ENCODE data around the gene PMM1.

DNA sequence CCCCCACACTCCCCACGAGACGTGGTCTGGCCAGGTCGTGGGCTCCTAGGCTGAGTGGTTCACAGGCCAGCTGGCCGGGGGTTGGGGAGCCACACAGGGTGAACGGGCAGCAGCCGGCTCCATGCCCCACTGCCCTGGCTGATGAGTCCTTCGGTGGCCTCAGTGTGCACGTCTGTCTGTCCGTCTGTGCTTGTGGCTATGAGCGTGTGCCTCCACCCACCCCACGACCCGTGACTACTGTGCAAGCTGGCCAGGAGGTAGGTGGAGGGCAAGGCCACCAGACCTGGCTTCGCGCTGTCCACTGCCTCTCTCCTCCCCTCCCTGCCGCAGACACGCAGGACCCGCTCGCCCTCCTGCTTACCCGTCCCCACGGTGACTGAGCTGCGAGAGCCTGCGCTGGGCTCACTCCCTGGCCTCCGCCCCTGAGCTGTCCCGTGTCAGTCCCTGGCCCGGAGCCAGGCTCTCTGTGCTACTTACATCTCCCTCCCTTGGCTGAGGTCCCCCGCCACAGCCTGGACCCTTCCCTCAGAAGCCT, 14.7 kb downstream of the PMM1 start:
- TF ChIP-seq ATOH8 (CRISPR knock-in tag; IDR thresholded peaks at IDR 0.05; ENCODE audit: low read depth) (no peak), POLR2A (IDR thresholded peaks at IDR 0.05; ENCODE audit: low read length) (no peak), MYC (IDR thresholded peaks at IDR 0.05; ENCODE audit: borderline replicate concordance, low read length) (no peak), CTCF (IDR thresholded peaks at IDR 0.05) (no peak), TP53 (CRISPR knock-in tag; IDR thresholded peaks at IDR 0.05) (no peak), KDM5A (IDR thresholded peaks at IDR 0.05) (no peak), RARB (CRISPR knock-in tag; IDR thresholded peaks at IDR 0.05) (no peak), RCOR1 (IDR thresholded peaks at IDR 0.05; ENCODE audit: low read depth, low read length) (no peak), CHD4 (IDR thresholded peaks at IDR 0.05; ENCODE audit: borderline replicate concordance) (no peak), ELK1 (IDR thresholded peaks at IDR 0.05; ENCODE audit: low read depth, low read length) (no peak)
- TF ChIP-seq, protein P1, sequence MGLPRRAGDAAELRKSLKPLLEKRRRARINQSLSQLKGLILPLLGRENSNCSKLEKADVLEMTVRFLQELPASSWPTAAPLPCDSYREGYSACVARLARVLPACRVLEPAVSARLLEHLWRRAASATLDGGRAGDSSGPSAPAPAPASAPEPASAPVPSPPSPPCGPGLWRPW (IDR thresholded peaks at IDR 0.05), result no peak
- TF ChIP-seq, protein P2, sequence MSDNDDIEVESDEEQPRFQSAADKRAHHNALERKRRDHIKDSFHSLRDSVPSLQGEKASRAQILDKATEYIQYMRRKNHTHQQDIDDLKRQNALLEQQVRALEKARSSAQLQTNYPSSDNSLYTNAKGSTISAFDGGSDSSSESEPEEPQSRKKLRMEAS (IDR thresholded peaks at IDR 0.05), result no peak
